Spinal cord (tissue), 10 donors: ENCODE results near the gene IKZF1. TPM values are rescaled to one million over a fixed set of nuclear protein-coding genes. Genes with fewer than 3 reads are reported as not detected.

ENCODE experiments used
- DNase-seq, 6 donors: peaks; one replicate each; pipeline versions ENCODE4 v3.0.0 to v3.0.0-alpha.2; 2013 to 2015; ENCODE audit warnings: low spot score in 6 of 6, low read depth in 4 of 6
- H3K27ac ChIP-seq: one replicate; pipeline ENCODE4 v1.5.1; 2013; ENCODE audit warnings: low read depth, low read length, control low read depth
- H3K27me3 ChIP-seq: one replicate; pipeline ENCODE4 v1.6.1; 2013; ENCODE audit warnings: low read length; ENCODE audit not compliant: control insufficient read depth, insufficient read depth
- H3K36me3 ChIP-seq: one replicate; pipeline ENCODE4 v1.6.1; 2013; ENCODE audit warnings: low read length; ENCODE audit not compliant: control insufficient read depth, insufficient read depth
- H3K4me1 ChIP-seq: one replicate; pipeline ENCODE4 v1.6.1; 2013; ENCODE audit warnings: low read length; ENCODE audit not compliant: control insufficient read depth, insufficient read depth
- H3K4me3 ChIP-seq: one replicate; pipeline ENCODE4 v1.5.1; 2013; ENCODE audit warnings: low read depth, low read length, control low read depth
- H3K9me3 ChIP-seq: one replicate; pipeline ENCODE4 v1.6.1; 2013; ENCODE audit warnings: low read length; ENCODE audit not compliant: control insufficient read depth, insufficient read depth
- WGBS: methylation state at CpG from one replicate; pipeline ENCODE4 v1.1.5; 2013; ENCODE audit warnings: missing lambda C conversion rate; ENCODE audit not compliant: insufficient coverage; 5-methylcytosine and 5-hydroxymethylcytosine counted together
- long read RNA-seq, 4 donors: transcript quantifications; one replicate each; lab custom pipeline, GENCODE V29; 2026
- polyA plus RNA-seq, 2 donors: library from polyadenylated mRNA; unstranded; fragments of 120-200 nt; gene quantifications; one replicate each; pipeline ENCODE4 v1.2.1, GENCODE V29; 2013; ENCODE audit not compliant: insufficient read length in 2 of 2
- total RNA-seq, 2 donors: library from RNA; depleted of rRNA in 1 of 2; stranded (reverse); fragments of 120-200 nt in 1 of 2; fragments of >200 nt in 1 of 2; gene quantifications; one replicate each; pipeline versions ENCODE4 v1.2.3 to v1.2.4, GENCODE V29; 2013 to 2014
- donor health status: healthy.

IKZF1 gene
- total RNA-seq, result 1 to 10 TPM; 4.0 to 9.0 TPM
- 1 to 10 TPM; 2.9 to 5.3 TPM for polyA plus RNA-seq
- long read RNA-seq, donor 1, full-length matches to known transcripts, result 1 of 1 reads
- long read RNA-seq, donor 1, partial matches to known transcripts, result 0 of 1 reads
- long read RNA-seq, donor 1, other reads (novel, unspliced or antisense), result 0 of 1 reads
- long read RNA-seq, donor 2, full-length matches to known transcripts, result 1 of 1 reads
- long read RNA-seq, donor 2, partial matches to known transcripts, result 0 of 1 reads
- long read RNA-seq, donor 2, other reads (novel, unspliced or antisense), result 0 of 1 reads
- long read RNA-seq, donor 3, result 0 reads
- long read RNA-seq, donor 4, result 0 reads

DNA sequence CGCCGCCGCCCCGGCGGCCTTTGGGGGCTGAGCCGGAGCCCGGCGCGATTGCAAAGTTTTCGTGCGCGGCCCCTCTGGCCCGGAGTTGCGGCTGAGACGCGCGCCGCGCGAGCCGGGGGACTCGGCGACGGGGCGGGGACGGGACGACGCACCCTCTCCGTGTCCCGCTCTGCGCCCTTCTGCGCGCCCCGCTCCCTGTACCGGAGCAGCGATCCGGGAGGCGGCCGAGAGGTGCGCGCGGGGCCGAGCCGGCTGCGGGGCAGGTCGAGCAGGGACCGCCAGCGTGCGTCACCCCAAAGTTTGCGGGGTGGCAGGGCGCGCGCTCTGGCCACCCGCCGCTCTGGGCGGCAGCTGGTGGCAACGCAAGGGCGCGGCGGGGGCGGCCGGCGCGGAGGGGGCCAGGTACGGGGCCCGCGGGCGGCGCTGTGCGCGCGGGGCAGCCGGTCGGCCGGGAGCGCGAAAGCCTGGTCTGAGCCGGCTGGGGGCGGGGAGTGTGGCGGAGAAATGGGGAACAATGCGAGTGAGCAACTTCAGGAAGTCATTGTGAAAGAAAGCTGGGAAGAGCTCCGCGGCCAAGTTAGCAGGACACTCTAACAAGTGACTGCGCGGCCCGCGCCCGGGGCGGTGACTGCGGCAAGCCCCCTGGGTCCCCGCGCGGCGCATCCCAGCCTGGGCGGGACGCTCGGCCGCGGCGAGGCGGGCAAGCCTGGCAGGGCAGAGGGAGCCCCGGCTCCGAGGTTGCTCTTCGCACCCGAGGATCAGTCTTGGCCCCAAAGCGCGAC lies at the start of gene IKZF1:
IKZF1 (plus strand) TSS at position 588 of the 782 bp plus-strand sequence. CDS start 14,346 bp downstream, outside the sequence.
- Histone ChIP-seq H3K4me3 (peak within 1 kb of the TSS; percentile 1), H3K36me3 (no peaks in the 10 kb centered on the region), H3K27me3 (peaks cover 56% of the 10 kb centered on the region), H3K4me1 (peaks cover 13% of the 10 kb centered on the region), H3K27ac (no peak within 1 kb of the TSS), H3K9me3 (no peaks in the 10 kb centered on the region)
- WGBS, result under 1% methylated on average over 107 of the region's 107 CpGs
- peak in 2 of 6 donors; percentile 10 to 30 for DNase-seq

DNA sequence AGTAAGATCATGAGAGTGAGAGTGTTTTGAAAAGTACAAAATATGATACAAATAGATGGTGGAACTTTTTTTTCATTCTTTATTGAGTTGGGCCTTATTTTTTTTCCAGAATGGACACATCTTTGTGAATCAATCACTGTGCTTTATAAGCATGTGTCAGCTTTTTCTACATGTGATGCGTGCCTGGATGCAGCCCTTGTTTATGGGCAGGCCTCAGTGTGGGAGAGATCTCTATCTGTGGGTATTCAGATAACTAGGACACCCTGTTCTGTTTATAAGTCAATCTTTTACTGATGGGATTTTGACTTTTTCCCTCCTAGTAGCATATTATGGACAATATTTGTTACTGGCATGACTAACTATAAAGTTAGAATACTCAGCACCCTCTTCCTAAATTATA lies 42.9 kb upstream of the IKZF1 start:
- no peak overlapping the region for H3K4me3 ChIP-seq
- 100% methylated on average over 1 of the region's 1 CpG for WGBS

DNA sequence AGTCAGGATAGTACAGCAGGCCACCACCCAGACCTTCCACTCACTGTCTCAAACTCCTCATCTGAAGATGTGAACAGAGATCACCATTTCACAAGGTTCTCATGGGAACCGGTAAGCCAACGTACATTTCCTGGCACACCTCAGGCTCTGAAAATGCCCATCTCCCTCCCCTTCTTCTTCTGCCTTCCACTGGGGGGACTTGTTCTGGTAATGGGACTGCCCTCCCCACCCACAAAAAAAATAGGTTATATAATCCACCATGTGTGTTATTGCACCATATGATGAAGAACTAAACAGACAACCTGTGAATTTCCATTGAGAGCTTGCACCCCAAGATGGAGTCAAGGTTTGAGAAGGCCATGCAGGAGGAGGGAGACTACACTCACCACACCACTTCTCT lies 42.1 kb upstream of the IKZF1 start:
- H3K36me3 ChIP-seq, result no peaks in the 10 kb centered on the region
- DNase-seq, result no peak
- WGBS, result no CpG with 5 or more reads among the region's 2 CpGs
- H3K27me3 ChIP-seq, result no peaks in the 10 kb centered on the region
- H3K4me1 ChIP-seq, result peaks cover 3% of the 10 kb centered on the region
- no peak overlapping the region for H3K27ac ChIP-seq
- H3K4me3 ChIP-seq, result no peak overlapping the region
- no peaks in the 10 kb centered on the region for H3K9me3 ChIP-seq

More for the DNA sequence above, 42.9 kb upstream of the IKZF1 start:
- DNase-seq, result no peak
- Histone ChIP-seq H3K27me3 (no peaks in the 10 kb centered on the region), H3K9me3 (no peaks in the 10 kb centered on the region), H3K36me3 (no peaks in the 10 kb centered on the region), H3K4me1 (peaks cover under 1% of the 10 kb centered on the region), H3K27ac (no peak overlapping the region)

DNA sequence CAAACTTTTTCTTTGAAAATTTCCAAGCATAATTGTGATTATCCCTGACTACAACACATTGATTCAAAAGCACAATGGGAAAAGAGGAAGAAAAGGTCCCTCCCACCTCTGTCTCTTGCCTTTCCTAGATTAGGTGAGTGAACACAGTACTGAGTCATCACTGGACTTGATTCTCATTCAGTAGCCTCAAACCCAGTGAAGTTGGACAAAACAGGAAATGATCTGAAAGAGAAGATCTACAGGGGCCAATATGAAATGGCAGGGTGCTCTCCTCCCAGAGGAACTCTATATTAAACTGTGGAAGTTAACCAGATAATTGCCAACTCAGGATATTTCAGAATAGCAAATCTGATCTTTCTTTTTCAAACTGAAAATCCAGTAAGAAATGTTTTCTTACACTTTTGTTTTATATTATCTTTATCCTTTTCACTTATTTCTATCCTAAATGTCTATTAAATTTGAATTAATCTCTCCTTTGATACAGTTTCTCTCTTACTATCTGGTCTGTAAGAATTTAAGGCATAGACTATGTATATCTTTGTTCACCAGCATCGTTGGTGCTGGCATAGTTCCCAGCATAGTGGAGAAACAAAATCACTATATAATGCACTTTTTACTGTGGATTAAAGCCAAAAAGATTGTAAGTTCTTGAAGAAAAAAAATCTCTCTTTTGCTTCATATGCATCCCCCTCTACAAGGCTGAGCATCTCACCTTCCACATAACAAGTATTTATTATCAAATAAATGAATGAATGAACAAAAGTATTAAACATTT lies 41.4 kb upstream of the IKZF1 start:
- H3K9me3 ChIP-seq, result no peaks in the 10 kb centered on the region
- no peak overlapping the region for H3K4me3 ChIP-seq
- H3K36me3 ChIP-seq, result no peaks in the 10 kb centered on the region
- H3K27ac ChIP-seq, result no peak overlapping the region
- H3K27me3 ChIP-seq, result no peaks in the 10 kb centered on the region
- peaks cover 3% of the 10 kb centered on the region for H3K4me1 ChIP-seq
- WGBS, result no CpG with 5 or more reads among the region's 1 CpG
- peak in 1 of 6 donors; percentile 5 for DNase-seq

DNA sequence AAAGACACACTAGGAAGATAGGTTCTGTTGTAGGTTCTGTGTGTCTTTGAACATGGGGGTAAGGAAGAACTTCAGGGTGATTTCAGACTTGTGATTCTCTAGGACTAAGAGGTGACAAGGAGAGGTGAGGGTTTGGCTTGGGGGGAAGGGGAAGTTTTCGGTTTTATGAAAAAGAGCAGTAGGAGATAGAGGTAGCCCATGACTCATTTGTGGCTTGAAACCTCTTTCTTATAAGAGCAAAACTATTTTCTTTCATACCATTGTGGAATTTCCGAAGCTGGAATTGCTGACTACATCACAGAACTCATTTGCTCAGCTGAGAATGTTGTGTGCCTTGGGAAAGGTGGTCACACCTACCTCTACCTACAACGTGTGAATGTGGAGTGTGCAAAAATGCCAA lies 39.6 kb upstream of the IKZF1 start:
- Histone ChIP-seq H3K36me3 (no peaks in the 10 kb centered on the region), H3K27me3 (no peaks in the 10 kb centered on the region), H3K9me3 (no peaks in the 10 kb centered on the region), H3K27ac (no peak overlapping the region), H3K4me3 (no peak overlapping the region), H3K4me1 (peaks cover 3% of the 10 kb centered on the region)
- no peak for DNase-seq
- no CpG with 5 or more reads among the region's 3 CpGs for WGBS

DNA sequence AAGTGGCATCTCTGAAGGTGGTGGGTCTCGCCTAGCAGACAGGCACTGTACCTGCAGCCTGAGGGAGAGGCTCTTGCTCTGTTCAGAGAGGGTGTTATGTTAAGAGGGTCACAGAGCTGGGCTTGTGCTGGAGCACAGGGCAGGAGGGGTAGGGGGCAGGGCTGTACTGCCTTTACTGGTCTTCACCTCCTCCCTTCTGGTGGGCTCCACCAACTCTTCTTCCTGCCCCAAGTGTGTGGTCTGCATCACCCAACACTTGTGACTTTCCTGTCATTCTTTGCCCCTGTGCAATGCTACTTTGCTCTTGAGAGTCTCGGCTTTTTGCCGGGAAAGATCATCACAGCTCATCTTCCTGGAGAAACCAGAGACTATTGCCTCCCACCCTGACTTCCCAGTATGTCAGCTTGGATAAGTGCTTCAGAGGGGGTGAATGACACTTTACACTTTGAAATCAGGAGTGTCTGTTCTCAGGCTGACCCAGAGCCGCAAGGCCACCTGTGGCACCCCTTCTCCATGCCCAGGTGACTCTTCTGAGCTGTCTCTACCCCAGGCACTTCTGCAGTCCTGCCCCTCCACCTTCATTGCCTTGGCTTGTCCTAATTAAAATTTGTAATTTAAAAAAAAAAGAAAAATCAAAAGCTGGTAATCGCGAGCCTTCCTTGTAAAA lies 38.4 kb upstream of the IKZF1 start:
- H3K4me3 ChIP-seq, result no peak overlapping the region
- no peaks in the 10 kb centered on the region for H3K27me3 ChIP-seq
- WGBS, result 75% methylated on average over 3 of the region's 6 CpGs
- peaks cover 3% of the 10 kb centered on the region for H3K4me1 ChIP-seq
- DNase-seq, result no peak
- no peaks in the 10 kb centered on the region for H3K9me3 ChIP-seq
- no peaks in the 10 kb centered on the region for H3K36me3 ChIP-seq
- H3K27ac ChIP-seq, result no peak overlapping the region

DNA sequence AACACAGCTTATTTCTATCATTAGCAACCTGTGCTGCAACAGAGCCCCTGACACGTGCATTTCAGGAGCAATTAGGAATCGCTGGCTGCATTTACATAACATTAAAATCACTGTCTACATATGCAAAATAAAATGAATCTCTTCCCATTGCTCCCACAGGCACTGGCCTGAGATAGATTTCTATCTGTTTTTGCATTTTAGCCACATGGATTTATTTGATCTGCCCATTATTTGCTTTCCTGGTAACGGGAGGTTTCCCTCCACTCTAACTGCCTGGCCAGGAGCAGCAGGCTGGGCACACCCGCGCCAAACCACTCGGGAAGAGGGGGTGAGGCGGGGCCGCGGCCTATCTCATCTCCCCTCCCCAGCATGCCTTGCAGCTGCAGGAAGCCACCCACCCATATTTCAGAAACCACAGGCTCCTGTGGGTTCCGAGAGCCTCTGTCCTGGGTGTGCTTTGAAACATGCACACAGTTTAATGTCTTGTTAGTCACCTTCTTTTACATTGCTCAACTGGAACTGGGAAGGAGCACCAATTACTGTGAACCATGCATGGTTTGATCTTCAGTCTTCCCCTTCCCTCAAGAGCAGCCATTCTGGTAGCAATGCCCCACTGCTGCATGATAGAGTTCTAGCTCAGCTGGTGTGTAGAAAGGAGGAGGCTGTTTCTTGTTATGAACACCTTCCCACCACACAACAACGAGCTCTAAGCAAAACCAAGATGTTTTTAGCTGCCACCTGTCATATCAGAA lies 37.7 kb upstream of the IKZF1 start:
- H3K4me3 ChIP-seq, result no peak overlapping the region
- no peaks in the 10 kb centered on the region for H3K36me3 ChIP-seq
- H3K27ac ChIP-seq, result no peak overlapping the region
- no peaks in the 10 kb centered on the region for H3K9me3 ChIP-seq
- DNase-seq, result peak in 1 of 6 donors; percentile 35
- 73% methylated on average over 8 of the region's 11 CpGs for WGBS
- H3K27me3 ChIP-seq, result no peaks in the 10 kb centered on the region
- peaks cover 3% of the 10 kb centered on the region for H3K4me1 ChIP-seq

DNA sequence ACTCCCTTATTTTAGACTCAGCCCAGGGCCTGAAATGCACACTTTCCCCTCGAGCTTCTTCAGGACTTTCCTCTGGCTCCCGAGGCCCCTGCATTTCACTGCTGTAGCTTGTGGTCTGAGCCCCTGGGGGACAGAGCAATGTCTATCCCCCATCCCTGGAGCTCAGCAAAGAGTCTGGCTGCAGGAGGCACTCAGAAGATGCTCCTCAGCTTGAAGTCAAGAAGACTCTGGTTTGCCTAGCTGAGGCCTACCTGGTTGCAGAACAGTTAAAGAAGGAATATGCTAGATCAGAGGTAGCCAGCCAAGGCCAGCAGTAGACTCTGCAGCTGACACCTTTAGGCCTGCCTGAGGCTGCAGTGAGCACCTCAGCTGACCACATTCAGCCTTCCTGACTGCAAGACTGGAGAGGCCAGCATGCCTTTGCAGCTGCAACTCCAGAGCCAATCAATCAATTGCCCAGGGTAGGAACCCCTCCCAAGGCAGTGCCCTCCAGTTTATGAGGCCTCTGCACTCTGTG lies 36.9 kb upstream of the IKZF1 start:
- H3K4me1 ChIP-seq, result peaks cover 3% of the 10 kb centered on the region
- H3K36me3 ChIP-seq, result no peaks in the 10 kb centered on the region
- H3K4me3 ChIP-seq, result no peak overlapping the region
- no peaks in the 10 kb centered on the region for H3K9me3 ChIP-seq
- WGBS, result 93% methylated on average over 2 of the region's 2 CpGs
- no peak for DNase-seq
- no peaks in the 10 kb centered on the region for H3K27me3 ChIP-seq
- H3K27ac ChIP-seq, result no peak overlapping the region
